Measurements from ENCODE around the gene POLN.
"Not testable (repeated sequence)": the region's sequence is repeated elsewhere in the genome, so short reads cannot be mapped to it uniquely, and the experiment has no call there.

POLN gene

GRCh38 chr4:2251073-2251794, 9.3 kb upstream of the POLN start:
- DNase-seq (ENCODE audit: low read depth) = no peak

- DNase-seq (ENCODE audit: low read depth) = no peak
Observed at GRCh38 chr4:2250357-2251072, 8.6 kb upstream of the POLN start.

DNA sequence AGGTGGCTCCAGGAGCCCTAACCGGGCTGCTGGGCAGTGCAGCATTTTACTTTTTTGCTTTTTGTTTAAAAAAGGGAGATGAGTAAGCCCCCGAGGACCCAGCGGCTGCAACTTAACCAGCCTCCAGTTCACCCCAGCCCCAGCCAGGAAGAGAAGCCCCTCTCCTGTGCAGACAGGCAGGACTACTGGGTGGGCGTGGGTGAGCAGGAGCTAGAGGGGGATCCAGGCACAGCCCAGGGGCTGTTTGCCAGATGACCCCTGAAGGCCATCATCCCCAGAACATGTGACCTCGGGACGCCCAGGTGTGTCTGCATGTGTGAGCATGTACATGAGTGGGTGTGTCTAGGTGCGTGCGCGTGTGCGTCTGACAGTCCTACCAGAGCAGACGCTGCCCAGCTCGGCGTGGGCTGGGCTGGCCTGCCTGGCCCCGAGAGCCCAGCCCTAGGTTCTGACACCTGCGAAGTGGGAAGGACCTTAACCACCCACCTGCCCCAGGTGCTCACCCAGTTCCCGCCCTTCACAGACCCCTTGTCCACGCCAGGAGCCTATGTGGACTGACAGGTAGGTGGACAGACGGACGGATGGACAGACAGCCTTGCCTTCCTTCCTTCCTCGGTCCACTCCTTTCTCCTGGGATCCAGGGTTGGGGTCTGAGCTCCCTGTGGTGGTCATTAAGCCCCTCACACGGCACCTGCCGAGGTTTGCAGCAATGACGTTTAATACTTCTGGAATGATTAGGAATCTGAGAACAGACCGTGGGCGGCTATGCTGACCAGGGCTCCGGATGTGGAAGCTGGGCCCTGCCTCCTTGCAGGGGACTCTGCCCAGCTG, 7.8 kb upstream of the POLN start:
- DNase-seq (ENCODE audit: low read depth) = no peak

DNA sequence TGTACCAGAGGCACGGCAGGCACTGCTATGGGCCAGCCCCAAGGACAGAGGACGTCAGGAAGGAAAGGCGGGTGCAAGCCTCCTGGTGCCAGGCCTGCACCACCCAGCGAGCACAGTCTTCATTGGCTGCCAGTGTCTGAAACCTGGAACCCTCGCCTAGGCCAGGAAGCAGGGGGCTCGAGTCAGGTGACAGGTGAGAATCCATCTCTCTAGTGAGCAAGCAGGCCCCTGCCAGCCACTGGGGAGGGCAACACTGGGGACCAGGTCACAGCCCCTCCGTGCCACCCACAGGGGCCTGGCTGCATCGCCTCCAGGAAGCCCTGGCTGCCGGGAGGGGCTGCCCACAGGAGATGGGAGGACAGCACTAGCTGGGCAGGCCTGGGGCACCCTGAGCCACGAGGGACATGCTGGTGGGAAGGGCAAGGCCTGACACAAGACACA, 6.9 kb upstream of the POLN start:
- DNase-seq (ENCODE audit: low read depth) = no peak

DNA sequence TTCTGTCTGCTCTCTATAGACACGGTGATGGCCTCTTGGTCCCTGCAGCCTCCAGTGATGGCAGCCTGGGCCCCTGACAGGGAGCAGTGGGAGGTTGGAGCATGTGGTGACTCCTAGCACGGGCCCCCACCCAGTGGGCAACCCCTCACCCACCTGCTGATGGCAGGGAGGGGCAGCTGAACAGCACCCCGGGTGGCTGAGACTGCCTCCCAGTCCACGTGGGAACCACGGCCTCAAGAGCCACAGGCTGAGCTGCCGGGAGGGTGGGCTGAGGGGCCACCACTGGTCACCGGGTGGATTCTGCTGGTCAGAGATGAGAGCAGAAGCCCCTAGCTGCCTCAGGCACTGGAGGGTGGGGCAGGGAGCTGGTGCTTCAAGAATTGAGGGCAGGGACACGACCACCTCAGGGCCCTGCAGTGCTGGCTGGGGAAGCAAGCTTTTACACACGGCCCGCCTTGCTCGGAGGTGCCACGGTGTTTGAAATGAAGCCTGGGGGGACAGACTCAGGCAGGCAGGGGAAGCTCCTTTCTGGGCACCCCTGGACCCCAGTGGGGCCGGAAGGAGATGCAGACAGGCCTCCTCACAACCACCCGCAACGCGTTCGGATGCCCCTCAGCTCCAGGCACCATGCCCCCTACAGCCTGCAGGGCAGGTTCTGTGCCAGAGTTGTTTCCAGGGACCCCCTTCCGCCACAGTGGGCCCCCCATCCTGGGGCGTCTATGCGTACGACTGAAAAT, 6.3 kb upstream of the POLN start:
- no peak for DNase-seq (ENCODE audit: low read depth)

DNA sequence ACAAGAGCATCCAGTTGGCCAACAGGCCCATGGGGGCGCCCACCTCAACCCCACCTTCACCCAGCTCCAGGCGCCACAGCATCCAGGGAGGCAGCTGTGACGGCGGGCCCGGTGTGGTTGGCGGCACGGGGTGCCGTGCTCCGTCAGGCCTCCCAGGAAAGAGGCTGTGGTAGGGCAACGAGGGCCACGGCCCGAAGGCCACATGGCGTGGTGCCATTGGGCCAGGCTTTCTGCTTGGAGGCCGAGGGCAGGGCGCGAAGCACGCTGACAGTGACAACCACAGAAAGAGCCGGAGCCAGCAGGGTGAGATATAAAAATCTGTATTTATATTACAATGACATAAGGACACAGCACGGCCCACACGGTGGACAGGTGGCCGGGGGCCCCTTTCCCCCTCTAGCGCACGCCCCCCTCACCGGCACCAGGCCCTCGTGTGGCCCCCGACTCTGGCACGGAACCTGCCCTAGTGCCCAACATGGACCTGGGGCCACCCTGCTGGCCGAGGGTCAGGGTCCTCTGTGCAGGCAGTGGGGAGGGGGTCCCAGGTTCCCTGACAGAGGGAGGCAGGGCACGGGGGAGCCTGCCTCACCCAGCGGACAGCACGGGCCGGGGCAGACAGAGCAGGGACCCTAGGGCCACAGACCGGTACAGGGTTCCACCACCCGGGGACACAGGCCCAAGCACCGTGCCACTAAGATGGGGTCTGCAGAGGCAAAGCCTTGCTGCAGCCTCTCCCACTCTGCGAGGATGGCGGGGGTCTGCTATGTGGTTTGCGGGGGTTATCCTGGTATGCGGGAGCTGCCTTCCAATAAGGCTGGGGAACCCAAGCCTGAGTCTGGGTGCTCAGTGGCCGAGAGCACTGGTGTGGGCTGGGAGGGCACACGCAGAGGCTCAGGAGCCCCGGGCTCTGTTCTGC, 5.5 kb upstream of the POLN start:
- DNase-seq (ENCODE audit: low read depth) = no peak

GRCh38 chr4:2246384-2247127, 4.6 kb upstream of the POLN start:
- DNase-seq (ENCODE audit: low read depth) = no peak

DNA sequence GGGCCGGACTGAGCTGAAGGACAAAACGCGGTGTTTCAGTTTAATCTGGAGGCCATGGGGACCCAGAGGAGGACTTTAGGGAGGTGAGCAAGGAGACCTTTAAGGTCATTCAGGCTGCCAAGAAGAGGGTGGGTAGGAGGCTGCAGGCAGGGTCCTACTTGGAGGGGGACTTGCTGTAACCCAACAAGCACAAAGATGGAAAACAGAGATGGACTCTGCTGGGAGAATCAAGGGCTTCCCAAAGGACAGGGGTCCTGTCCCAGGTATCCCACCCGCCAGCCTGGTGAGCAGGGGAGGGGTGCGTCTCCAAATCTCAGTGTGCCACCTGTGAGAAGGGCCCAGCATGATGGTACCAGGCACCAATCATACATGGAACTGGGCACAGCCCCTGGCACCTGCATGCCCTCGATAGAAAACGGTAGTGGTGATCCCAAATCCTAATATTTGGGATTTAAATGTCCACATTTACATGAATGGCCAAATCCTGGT, 3.9 kb upstream of the POLN start:
- DNase-seq (ENCODE audit: low read depth) = no peak

DNA sequence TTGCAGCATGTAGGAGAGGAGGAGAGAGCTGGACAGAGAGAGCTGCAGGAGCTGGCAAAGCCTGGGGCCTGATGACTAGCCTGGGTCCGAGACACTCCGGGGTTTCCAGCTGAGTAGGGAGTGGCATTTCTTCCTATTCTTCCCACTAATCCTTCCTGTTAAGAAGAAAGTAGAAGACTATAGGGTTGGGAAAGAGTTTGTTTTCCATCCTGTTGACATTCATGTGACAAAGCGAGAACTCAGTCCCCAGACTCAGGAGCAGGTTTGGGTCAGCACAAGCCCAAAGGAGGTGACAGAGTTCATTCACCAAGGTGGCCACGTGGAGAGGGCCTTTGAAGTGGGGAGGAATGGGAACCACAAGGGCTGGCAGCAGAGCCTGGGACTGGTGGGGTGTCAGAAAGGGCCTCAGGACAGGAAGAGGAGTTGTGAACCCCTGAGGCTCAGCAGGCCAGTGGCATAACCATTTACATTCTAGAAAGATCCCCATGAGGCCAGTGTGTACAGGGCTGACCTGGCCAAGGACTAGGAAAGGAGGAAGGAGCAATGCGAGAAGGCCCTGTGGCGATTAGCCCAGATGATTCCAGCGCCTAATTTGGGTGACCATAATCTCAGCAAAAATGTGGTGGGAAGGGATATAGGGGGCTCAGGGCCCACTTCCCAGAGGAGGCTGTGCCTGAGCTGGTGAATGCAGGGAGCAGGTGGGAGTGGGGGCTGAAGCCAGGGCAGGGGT, 3.3 kb upstream of the POLN start:
- no peak for DNase-seq (ENCODE audit: low read depth)

- no peak for DNase-seq (ENCODE audit: low read depth)
Observed at GRCh38 chr4:2243681-2244380, 1.9 kb upstream of the POLN start.

DNA sequence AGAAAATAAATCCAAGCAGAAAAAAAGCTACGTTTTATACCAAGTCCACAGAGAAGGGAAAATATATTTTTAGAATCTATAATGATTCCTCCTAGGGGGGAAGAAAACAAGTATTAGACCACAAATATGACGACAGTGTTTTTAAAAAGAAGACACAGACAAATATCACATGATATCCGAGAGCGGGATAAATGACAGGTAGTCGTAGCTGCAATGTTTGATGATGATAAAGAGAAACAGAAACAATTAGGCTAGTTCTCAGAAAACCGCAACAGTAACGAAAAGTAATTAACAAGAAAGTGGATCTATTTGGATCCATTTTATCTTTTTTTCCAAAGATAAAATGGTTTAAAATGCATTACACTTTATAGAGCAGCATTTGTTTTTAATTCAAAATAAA, 918 bp downstream of the POLN start:
- no peak for DNase-seq (ENCODE audit: low read depth)

- DNase-seq (ENCODE audit: low read depth) = no peak
Observed at GRCh38 chr4:2236944-2237666, 4.8 kb downstream of the POLN start.

DNA sequence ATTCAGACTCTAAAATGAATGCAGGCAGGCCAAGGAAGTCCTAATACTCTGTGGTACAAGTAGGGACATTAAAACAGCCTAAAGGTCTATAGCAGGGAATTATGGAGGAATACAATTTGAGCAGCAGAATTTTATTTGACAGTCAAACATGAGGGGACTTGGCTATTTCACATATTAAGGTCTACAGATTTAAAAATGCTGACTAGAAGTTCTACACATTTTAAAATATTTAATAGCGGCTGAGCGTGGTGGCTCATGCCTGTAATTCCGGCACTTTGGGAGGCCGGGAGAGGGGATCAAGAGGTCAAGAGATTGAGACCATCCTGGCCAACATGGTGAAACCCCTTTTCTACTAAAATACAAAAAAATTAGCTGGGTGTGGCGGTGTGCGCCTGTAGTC, 10.8 kb downstream of the POLN start:
- DNase-seq (ENCODE audit: low read depth) = no peak

- DNase-seq (ENCODE audit: low read depth) = no peak
Observed at GRCh38 chr4:2226261-2226660, 15.7 kb downstream of the POLN start.

DNA sequence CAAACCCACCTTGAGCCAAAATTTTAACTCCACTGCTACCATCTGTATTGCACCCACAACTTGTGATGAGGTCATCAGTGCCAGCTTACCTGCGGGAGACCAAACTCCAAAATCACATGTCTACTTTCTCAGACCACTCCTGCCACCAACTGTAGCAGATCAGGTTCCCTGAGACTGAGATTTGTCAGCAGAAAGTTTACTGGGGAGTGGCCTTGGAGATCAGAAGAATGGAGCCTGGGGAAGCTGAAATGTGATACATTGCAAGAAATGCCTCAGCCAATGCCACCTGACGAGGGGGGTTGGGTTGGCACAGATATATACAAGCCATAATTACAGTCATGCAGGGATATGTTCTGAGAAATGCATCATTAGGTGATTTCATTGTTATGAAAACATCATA, 19.1 kb downstream of the POLN start:
- DNase-seq (ENCODE audit: low read depth) = no peak

GRCh38 chr4:2221378-2221777, 20.5 kb downstream of the POLN start:
- DNase-seq (ENCODE audit: low read depth) = not testable (repeated sequence)

DNA sequence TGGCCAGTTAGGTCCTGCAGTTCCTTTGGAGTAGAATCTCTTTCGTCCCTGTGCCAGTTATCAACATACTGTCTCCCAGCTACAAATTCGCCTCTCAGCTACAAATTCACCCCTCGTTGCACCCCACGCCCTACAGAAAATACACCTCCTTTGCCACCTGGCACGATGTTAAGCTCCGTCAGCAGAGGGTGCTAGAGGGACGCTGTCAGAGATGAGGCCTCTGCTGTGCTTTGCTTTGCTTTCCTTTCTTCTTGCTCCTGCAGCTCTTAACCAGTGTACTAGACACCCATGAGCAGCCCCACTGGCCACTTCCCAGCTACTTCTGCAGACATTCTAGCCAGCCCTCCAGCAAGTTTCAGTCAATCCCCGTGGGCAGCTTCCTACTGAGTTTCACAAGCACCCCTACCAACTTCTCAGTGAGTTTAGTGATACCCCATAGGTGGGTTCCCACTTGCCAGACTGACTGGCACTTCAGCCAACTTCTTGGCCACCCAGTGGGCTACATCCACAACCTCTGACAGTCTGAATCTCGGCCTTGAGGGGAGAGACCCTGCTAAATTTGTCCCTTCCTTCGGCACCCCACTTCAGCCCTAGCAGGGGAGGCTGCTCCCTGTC, 21.8 kb downstream of the POLN start:
- peak; percentile 72 for DNase-seq (ENCODE audit: low read depth)
